ENCODE measurements around the gene RAD51. TPM values are rescaled to one million over a fixed set of nuclear protein-coding genes. Genes with fewer than 3 reads are reported as not detected.

RAD51 gene
- total RNA-seq, 1 donor from 2014 or later = 1.3 TPM

DNA sequence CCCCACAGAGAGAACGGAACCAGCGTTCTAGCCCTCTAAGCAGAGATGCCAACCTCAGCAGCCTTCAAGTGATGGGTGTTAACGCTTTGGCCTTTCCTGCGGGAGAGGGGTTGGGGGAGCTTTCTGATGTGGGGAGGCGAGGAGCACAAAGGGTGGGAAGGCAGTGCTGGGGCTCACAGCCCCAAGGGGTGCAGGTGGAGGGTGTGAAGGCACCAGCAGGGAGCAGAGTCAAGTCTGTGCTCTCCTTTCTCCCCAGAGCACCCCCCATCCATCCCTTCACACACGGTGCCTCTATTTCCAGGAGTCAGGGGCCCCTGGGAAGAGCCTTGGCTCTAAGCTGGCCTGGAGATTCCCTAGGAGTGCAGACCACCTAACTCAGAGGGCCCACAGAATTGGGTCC, 78.9 kb downstream of the RAD51 start:
- peaks cover 5% of the 10 kb centered on the region for H3K36me3 ChIP-seq (ENCODE audit: control insufficient read depth, insufficient read depth, low read length)

DNA sequence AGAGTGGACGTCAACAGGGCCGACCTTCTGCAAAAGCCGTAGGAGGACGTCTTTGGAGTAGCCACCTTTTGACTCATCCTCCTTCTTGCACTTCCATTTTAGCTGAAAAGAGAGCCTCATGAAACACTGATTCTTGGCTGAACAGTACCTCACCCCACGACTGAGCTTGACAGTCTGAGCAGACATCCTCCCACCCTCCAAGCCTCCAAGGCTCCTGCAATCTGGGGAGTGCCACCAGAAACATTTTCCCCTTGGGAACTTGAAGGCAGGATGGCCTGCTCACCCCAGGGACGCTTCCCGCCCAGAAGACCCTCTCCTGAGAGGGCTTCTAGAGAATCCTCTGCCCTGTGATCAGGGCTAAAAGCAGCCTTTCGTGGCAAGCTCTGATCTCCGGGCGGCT, 80.0 kb downstream of the RAD51 start:
- DNase-seq (ENCODE audit: low read depth) = no peak
- Histone ChIP-seq H3K36me3 (ENCODE audit: control insufficient read depth, insufficient read depth, low read length) (peaks cover 9% of the 10 kb centered on the region), H3K27me3 (ENCODE audit: control insufficient read depth, insufficient read depth, low read length) (no peaks in the 10 kb centered on the region), H3K4me3 (ENCODE audit: low read depth, low read length) (no peak overlapping the region)
- TF ChIP-seq, protein P1, sequence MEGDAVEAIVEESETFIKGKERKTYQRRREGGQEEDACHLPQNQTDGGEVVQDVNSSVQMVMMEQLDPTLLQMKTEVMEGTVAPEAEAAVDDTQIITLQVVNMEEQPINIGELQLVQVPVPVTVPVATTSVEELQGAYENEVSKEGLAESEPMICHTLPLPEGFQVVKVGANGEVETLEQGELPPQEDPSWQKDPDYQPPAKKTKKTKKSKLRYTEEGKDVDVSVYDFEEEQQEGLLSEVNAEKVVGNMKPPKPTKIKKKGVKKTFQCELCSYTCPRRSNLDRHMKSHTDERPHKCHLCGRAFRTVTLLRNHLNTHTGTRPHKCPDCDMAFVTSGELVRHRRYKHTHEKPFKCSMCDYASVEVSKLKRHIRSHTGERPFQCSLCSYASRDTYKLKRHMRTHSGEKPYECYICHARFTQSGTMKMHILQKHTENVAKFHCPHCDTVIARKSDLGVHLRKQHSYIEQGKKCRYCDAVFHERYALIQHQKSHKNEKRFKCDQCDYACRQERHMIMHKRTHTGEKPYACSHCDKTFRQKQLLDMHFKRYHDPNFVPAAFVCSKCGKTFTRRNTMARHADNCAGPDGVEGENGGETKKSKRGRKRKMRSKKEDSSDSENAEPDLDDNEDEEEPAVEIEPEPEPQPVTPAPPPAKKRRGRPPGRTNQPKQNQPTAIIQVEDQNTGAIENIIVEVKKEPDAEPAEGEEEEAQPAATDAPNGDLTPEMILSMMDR (IDR thresholded peaks at IDR 0.05; ENCODE audit: insufficient read depth, low read length, poor library complexity, severe bottlenecking) = no peak

More for the DNA sequence above, 78.9 kb downstream of the RAD51 start:
- DNase-seq (ENCODE audit: low read depth) = no peak
- TF ChIP-seq, protein P1 (IDR thresholded peaks at IDR 0.05; ENCODE audit: insufficient read depth, low read length, poor library complexity, severe bottlenecking) = no peak
- H3K4me3 ChIP-seq (ENCODE audit: low read depth, low read length) = no peak overlapping the region
- H3K27me3 ChIP-seq (ENCODE audit: control insufficient read depth, insufficient read depth, low read length) = no peaks in the 10 kb centered on the region

DNA sequence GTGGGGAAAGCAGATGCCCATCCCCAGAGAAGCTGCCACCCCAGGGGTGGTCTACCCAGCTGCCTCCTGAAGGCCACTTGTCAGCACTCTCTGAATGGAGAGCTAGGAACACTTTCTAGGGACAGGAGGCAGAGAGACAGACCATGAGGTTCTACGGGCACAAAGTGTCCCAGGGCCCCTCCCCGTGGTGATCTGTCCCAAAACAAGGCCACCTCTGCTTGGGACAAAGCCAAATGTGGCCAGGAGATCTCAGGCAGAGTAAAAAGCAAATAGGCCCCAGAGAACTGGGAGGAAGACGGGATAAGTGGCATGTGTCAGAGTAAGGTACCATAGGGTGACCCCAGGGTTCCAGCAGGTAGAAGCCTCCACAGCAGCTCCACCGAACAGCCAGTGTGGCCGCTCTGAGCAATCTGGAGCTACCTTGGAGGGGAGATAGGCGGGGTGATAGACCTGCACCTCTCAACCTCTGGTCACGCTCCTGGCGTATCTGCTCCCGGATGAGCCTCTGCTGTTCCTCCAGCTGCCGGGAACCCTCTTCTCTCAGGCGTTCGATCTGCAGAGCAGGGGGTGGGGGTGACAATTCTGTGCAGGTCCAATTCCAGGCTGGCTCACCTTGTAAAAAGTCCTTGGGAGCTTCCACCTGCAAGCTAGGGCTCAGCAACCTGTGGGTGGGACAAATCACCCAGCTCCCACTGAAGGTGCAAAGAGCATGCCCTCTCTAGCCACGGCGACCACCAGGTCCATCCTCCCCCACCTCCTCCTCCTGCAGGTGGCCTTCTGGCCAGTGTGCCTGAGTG, 81.0 kb downstream of the RAD51 start:
- TF ChIP-seq, protein P1 (IDR thresholded peaks at IDR 0.05; ENCODE audit: insufficient read depth, low read length, poor library complexity, severe bottlenecking) = no peak
- Histone ChIP-seq H3K4me3 (ENCODE audit: low read depth, low read length) (no peak overlapping the region), H3K27me3 (ENCODE audit: control insufficient read depth, insufficient read depth, low read length) (no peaks in the 10 kb centered on the region), H3K36me3 (ENCODE audit: control insufficient read depth, insufficient read depth, low read length) (peaks cover 9% of the 10 kb centered on the region)
- DNase-seq (ENCODE audit: low read depth) = no peak

DNA sequence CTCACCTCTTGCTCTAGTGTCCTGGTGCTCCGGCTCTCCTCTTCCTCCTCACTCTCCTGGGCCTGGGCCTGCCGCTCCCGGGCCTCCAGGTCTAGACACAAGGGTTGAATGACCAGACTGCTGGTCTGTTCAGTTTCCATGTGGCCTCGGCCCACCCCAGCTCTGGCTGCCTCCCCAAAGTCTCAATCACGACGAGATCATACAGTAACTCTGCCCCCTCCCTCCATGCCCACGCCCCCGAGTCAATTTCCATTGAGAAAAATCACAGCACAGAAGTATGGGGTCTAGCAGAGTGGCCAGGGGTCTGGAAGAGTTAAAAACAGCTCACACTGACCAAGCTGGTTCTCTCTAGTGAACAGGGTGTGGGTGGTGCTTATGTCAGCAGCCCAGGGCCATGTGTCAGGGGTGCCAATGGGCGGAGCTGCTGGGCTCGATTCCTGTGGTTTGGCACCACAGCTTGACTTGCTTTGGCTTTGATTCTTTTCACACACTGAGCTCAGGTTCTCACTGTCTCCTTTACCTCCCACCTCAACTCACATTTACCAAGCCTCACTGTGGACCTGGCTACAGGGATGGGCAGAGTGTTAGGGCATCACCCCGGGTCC, 81.7 kb downstream of the RAD51 start:
- no peak for DNase-seq (ENCODE audit: low read depth)
- TF ChIP-seq, protein P1 (IDR thresholded peaks at IDR 0.05; ENCODE audit: insufficient read depth, low read length, poor library complexity, severe bottlenecking) = no peak
- H3K4me3 ChIP-seq (ENCODE audit: low read depth, low read length) = no peak overlapping the region
- peaks cover 9% of the 10 kb centered on the region for H3K36me3 ChIP-seq (ENCODE audit: control insufficient read depth, insufficient read depth, low read length)
- no peaks in the 10 kb centered on the region for H3K27me3 ChIP-seq (ENCODE audit: control insufficient read depth, insufficient read depth, low read length)

Other genes starting within 250 kb of the RAD51 start
- gene CHST14, start 224.2 kb upstream of the RAD51 start, total RNA-seq = 24.2 and 25.8 TPM in 2 replicates
- gene CCDC32, start 130.1 kb upstream of the RAD51 start, total RNA-seq = 23.5 and 39.0 TPM in 2 replicates
- 17.6 and 18.1 TPM in 2 replicates for gene RPUSD2, start 125.9 kb upstream of the RAD51 start, total RNA-seq
- gene KNL1, start 100.9 kb upstream of the RAD51 start, total RNA-seq = 3.2 and 3.8 TPM in 2 replicates
- gene RMDN3, start 60.1 kb downstream of the RAD51 start, total RNA-seq = 26.5 and 33.5 TPM in 2 replicates
- gene GCHFR, start 68.9 kb downstream of the RAD51 start, total RNA-seq = 13.2 and 24.9 TPM in 2 replicates
- gene C15orf62, start 74.8 kb downstream of the RAD51 start, total RNA-seq = 1.2 and 1.4 TPM in 2 replicates
- 21.8 and 34.7 TPM in 2 replicates for gene ZFYVE19, start 111.9 kb downstream of the RAD51 start, total RNA-seq
- gene DNAJC17, start 112.3 kb downstream of the RAD51 start, total RNA-seq = 20.0 and 59.2 TPM in 2 replicates
- gene PPP1R14D, start 133.5 kb downstream of the RAD51 start, total RNA-seq = not detected in 2 replicates
- gene SPINT1, start 148.9 kb downstream of the RAD51 start, total RNA-seq = 306 and 342 TPM in 2 replicates
- 2.0 and 3.6 TPM in 2 replicates for gene RHOV, start 179.1 kb downstream of the RAD51 start, total RNA-seq
- gene VPS18, start 199.3 kb downstream of the RAD51 start, total RNA-seq = 66.0 and 69.4 TPM in 2 replicates
- gene DLL4, start 234.2 kb downstream of the RAD51 start, total RNA-seq = 0.50 and 0.82 TPM in 2 replicates

Data from kidney epithelial cell (primary cell).